Raji (cell line): ENCODE measurements around the gene GRPR.

ENCODE experiments used
- POLR2A ChIP-seq: IDR thresholded peaks from 2 replicates; pipeline ENCODE4 v1.6.1; 2011; ENCODE audit warnings: low read depth, low read length, control low read depth; ENCODE audit not compliant: insufficient read depth

Gene GRPR

DNA sequence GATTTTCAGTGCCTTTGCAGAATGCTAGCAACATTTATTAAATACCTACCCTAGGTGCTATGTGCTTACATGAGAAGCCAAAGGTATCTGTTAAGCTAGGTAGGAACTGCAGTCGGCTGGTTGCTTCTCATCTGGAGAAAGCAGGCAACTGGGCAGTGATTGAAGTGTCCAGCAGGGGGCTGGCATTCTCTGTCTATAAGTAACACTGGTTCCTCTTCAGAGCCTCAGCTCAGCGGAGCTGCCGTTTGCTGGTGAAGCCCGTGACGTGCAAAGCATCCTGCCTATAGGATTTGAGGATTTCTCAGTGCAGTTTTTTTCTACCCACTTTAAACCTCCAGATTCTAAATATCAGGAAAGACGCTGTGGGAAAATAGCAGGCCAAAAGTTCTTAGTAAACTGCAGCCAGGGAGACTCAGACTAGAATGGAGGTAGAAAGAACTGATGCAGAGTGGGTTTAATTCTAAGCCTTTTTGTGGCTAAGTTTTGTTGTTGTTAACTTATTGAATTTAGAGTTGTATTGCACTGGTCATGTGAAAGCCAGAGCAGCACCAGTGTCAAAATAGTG, at the start of gene GRPR:
GRPR (plus strand) TSS at position 344 of the 565 bp plus-strand sequence. CDS start 389 bp downstream, outside the sequence.
- TF ChIP-seq POLR2A = no peak

DNA sequence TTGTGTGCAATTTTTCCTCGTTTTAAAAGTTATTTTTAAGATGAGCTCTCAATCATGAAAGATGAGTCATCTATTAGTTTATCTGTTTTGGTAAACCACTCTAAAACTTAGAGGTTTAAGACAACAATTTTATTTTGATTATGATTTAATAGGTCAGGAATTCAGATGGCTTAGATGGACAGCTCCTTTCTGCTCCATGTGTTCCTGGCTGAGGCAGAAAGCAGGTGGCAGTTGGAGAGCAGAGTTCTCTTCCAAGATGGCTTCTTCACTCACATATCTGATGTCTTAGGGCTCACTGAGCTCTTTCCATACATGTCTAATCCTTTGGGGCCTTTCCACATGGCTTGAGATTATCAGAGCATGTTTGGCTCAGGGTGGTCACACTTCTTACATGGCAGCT, 48.3 kb upstream of the GRPR start:
- TF ChIP-seq POLR2A = no peak

DNA sequence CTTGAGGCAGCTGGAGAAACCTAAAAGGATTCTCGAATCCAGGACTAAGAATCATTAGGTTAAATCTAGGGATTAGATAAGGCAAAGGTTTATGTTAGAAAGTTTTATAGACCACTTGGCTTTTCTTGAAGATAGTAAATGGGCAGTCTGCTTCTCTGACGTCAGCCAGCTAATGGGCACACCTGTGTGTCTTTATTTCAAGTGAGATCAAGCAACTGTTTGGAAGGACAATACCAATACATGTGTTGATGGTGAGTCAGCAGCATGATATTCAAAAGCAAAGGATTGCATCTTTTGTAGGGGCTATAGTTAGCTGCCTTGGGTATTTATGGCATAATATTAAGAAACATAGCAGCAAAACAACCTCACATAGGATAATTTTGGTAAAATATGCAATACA, 46.5 kb upstream of the GRPR start:
- TF ChIP-seq POLR2A = no peak

DNA sequence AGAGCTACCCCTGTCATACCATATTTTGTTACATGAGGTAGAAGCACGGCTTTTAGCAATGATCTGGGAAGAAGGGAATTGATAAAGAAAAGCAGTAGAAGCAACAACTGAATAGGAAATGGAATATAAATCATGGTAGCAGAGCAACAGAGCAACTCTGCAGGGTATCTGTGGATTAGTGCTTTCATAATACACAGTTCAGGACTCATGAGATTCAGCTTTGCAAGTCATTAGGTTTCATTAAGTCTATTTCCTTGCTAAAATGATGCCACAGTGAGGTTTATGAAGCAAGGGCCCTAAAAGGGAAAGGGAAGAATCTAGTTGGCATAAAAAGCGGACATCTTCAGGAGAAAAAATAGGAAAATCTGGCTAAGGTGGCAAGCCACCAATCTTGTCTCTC, 45.6 kb upstream of the GRPR start:
- no peak for TF ChIP-seq POLR2A

DNA sequence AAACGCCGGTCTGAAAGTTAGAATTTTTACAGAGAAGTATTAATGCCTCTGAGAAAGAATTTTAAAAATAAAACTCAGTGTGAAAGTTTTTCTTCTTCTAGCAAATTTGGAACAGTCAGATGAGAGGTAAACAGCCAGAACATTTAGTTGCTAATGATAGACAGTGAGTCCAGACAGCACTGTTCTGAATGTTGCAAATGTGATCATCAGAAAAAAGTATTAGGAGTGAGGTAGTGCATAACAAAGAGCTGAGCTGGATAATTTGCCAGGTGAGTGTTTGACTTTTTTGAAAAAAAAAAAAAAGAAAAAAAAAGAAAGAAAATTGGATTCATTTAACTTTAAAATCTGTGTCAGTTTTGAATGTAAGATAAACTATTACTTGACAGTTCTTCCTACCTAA, 42.0 kb upstream of the GRPR start:
- TF ChIP-seq POLR2A = no peak

DNA sequence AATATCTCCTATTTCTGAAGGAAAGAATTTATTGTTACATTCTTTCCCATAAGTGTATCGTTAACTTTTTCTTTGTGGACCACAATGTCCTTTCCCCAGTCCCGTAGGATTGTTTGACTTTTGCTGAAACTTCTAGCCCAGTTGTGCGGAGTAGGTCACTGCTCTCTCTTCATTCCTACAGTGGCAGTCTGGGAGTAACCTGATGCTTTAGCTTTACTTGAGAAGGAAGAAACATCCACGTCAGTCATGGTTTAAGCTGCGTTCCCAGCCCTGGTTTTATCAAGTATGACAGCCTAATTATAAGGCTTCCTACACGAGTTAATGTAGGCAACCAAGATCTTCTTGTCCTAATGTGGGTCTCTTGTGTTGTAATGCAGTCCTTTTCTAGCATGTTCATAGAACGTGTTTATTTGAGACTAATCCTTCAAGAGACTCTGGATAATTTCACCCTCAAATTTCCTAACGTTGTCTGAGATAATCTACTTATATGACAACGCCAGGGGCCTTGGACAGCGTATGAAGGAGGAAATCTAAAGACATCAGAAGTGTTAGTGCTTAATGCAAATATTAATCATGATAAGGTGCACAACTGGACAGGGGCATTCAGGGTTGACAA, 40.8 kb upstream of the GRPR start:
- no peak for TF ChIP-seq POLR2A

DNA sequence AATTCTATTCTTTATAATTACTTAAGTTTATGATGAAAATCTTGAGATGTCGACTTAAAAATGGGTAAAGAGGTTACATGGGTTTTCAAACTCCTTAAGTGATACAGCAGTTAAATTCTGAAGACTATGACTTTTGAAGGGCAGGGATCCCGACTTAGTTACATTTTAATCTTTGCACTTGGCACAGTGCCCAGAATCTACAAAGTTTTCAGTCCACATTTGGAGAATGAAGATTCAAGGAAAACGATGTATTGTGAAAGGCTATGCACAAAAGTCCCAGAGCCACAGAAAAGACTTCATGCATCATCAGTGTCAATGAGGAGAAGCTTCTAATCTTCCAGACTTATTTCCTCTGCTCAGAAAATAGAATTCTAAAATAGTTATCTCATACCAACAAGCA, 36.3 kb upstream of the GRPR start:
- no peak for TF ChIP-seq POLR2A

DNA sequence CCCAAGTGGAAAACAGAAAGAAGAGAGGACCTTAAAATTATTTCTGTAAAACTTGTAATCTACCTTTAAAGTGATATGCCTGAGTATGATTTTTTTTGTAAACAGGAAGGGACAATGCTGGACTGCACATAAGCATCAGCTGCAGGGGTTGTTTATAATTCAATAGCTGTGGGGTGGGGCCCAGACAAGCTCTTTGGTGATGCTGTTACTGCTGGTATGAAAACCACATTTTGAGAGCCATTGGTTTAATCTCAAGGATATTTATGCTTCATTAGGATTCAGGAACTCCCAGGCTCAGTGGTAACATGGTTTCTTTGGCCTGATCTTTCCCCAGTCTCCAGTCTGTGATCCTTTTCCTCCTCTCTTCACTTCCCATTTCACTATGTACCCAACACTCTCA, 34.3 kb upstream of the GRPR start:
- TF ChIP-seq POLR2A = no peak

DNA sequence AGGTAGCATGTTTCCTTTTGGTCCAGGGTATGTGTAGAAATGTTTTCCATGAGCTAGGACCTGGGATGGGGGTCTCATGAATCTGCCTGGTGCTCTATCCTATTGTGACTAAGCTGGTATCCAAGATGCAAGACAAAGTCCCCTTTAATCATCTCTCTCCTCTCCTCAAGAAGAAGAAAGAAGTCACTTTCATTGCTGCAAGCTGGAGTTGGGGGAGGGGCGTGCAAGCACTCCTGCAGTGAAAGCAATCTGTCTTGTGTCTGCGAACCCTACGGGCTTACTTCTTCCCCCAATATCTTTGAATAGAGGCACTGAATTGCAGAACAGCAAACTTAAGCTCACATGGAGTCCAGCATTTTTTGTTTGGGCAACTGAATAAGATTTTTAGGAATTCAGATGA, 27.2 kb upstream of the GRPR start:
- TF ChIP-seq POLR2A = no peak

DNA sequence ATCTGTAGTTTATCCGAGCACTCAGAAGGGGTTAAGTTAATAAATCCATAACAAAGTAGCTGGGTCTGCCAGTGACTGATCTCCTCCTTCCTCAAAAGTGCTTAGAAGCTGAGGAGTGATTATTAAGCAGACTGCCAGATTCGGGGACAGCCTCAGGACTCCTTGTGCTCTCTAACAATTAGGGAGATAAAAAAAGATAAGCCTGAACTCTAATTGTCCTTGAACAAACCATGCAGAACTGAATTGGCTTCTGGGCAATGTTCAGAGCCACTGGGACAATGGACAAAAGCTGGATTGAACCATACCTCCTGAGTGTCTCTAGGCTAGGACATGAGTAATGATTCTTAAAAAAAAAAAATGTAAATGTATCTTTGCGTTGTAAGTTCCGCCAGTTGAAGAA, 22.7 kb upstream of the GRPR start:
- TF ChIP-seq POLR2A = no peak

DNA sequence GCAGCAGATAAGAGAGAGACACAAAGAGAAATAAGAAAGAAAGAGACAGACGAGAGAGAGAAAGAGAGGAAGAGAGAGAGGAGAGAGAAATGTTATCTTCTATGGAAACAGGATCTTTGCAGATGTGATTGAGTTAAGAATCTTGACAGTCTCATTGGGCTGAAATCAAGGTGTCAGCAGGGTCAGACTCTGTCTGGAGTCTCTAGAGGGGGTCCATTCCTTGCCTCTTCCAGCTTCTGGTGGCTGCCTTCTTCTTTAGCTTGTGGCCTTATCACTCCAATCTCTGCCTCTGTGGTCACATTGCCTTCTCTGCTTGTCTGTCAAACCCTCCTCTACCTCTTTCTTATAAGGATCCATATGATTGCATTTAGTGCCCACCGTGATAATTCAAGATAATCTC, 21.8 kb upstream of the GRPR start:
- TF ChIP-seq POLR2A = no peak

DNA sequence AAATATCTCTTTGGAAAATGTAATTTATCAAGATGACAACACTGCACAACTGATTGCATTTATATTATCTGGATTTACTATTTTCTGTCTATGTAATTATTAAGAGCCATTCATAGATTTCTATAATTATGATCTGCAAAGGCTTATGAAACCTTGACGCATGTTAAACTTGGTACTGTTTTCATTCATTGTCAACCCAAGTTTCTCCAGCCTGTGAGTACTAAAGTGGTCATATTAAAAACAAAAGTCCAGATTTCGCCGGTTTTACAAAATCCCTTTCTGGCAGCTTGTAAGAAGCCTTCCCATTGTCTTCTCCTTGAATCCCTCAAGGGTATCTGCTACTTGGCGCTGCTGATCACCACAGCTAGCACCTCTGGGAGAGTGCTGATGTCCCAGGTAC, 19.7 kb upstream of the GRPR start:
- no peak for TF ChIP-seq POLR2A

DNA sequence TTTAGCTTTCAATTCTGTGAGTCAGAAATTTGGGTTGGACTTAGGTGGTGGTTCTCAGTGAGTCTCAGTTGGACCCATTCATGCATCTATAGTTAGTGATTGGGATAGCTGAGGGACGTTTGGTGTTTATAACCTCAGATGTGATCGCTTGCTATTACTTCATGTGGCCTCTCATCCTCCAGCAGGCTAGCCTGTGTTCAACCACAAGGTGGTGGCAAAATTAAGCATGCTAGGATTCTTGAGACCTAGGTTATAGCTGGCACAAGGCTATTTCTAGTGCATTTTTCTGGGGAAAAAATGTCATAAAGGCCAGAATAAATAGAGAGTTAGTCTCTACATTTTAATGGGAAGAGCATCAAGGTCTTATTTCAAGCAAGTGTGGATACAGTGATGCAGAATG, 10.9 kb upstream of the GRPR start:
- TF ChIP-seq POLR2A = no peak

DNA sequence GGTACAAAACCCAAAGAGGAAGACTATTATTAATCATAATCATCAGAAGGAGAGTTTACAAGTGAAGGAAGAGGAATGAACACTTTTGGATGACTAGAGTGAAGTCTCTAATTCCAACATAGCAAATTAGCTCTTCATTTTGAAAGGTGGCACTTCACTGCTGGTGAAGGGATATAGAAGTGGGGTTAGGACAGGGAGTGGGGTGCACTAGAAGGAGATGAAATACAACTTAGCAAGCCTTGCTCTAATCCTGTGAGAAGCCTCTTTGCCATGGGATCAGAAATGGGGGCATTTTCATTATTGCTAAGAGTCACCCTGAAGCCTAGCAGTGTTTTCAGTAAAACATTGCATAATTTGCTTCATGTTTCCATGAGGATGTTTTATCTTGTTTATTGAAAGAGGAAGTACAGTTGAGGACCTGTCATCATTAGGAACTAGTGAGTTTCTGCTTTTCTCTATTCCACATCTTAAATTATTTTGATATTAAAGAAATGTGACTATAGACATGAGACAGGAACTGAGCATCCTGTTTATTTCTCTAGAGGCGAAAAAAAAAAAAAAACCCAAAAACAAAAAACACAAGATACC, 9.3 kb upstream of the GRPR start:
- no peak for TF ChIP-seq POLR2A

DNA sequence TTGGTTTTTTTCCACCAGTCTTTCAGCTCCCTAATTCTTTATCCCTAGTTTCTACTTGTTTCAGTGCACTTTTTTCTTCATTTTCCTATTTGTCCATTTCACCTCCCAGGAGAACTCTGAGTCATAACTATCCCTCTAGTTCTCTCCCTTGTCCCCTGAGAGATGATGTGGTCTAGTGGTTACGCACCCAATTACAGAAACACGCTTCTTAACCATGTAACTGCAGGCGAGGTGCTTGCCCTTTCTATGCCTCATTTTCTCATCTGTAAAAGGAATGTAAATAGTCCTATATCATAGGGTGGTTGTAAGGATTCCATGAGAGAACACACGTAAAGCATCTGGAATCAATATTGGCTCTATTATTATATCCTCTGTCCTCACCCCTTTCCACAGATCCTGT, 8.8 kb upstream of the GRPR start:
- TF ChIP-seq POLR2A = no peak

DNA sequence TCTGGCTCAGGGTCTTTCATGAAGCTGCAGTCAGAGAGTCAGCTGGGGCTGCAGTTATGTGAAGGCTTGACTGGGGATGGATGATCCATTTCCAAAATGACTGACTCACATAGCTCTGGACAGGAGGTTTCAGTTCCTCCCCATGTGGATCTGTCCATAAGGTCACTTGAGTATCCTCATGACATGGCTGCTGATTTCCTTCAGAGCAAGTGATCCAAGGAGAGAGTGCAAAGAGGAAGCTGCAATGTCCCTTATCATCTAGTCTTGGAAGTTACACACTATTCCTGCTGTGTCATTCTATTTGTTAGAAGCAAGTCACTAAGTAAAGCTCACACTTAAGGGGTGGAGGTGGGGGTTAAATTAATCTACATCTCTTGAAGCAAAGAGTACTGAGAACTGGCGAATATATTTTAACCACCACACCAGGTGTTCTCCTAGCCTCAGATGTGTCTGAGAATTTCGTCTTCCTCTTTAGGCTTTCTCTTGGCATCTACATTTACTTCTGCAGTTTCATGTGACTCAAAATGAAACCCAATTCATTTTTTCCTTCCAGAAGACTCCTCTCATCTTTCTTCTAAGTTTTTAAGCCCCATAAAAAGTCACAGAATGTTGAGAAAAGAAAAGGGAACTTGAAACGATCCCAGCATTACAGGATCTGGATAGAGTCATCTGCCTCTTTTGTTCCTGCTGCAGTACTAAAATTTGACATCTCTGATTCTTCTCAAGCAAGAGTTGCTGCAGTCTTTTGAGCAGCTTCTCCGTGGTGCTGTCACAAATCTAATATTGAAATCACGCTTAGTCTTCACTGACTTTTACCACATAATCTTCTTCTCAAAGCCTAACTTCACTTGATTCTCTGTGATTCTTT, 3.8 kb upstream of the GRPR start:
- TF ChIP-seq POLR2A = no peak
